ENCODE measurements around the gene KPNA6.
"Not testable (repeated sequence)": the region's sequence is repeated elsewhere in the genome, so short reads cannot be mapped to it uniquely, and the experiment has no call there.

KPNA6 gene

DNA sequence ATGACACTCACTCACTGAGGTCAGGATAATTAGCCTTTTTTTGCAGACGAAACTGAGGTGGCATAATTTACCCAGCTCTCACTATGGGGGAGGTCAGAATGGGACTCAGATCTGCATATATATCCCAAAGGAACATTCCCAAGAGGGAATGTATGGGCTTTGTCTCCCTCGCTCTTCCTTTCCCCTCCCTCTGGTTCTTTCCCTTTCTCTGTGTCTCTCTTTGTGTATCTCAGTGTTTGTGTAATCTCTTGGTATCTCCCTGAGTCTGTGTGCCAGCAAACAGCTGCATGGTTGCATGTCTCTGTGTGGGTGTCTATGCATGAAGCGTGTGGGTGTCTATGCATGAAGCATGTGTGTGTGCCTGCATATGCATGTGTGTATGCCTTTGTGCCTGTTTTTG lies 30.4 kb upstream of the KPNA6 start:
- peaks cover 42% of the 10 kb centered on the region for H3K36me3 Mint-ChIP-seq (ENCODE audit: insufficient read depth)
- H3K4me3 Mint-ChIP-seq = no peak overlapping the region
- DNase-seq (no peak), ATAC-seq (replicated peaks) (no peak)
- H3K27me3 Mint-ChIP-seq = no peaks in the 10 kb centered on the region
- H3K27ac Mint-ChIP-seq = peak overlapping the region; percentile 5 to 54
- no peaks in the 10 kb centered on the region for H3K9me3 Mint-ChIP-seq
- H3K4me1 Mint-ChIP-seq (ENCODE audit: low read depth in 2 of 2) = peaks cover 12 to 14% of the 10 kb centered on the region in 2 donors

GRCh38 chr1:32082022-32082421 lies 25.8 kb upstream of the KPNA6 start:
- Mint-ChIP-seq H3K9me3 (no peaks in the 10 kb centered on the region), H3K4me1 (ENCODE audit: low read depth in 2 of 2) (peaks cover 0 to 3% of the 10 kb centered on the region in 2 donors), H3K27ac (peak overlapping the region in 1 of 2 donors; percentile 33), H3K27me3 (no peaks in the 10 kb centered on the region), H3K36me3 (ENCODE audit: insufficient read depth) (peaks cover 32% of the 10 kb centered on the region), H3K4me3 (no peak overlapping the region)
- DNase-seq (no peak), ATAC-seq (replicated peaks) (no peak)

- H3K4me1 Mint-ChIP-seq (ENCODE audit: low read depth in 2 of 2); H3K4me3 Mint-ChIP-seq; ATAC-seq (replicated peaks); H3K9me3 Mint-ChIP-seq; DNase-seq; H3K36me3 Mint-ChIP-seq (ENCODE audit: insufficient read depth); H3K27me3 Mint-ChIP-seq; H3K27ac Mint-ChIP-seq: not testable (repeated sequence)
These were observed 21.5 kb upstream of the KPNA6 start for GRCh38 chr1:32086381-32086780.

GRCh38 chr1:32091176-32091575 lies 16.7 kb upstream of the KPNA6 start:
- no peak for ATAC-seq (replicated peaks)
- H3K27me3 Mint-ChIP-seq = no peaks in the 10 kb centered on the region
- H3K36me3 Mint-ChIP-seq (ENCODE audit: insufficient read depth) = peaks cover 19% of the 10 kb centered on the region
- peaks cover 0 to 3% of the 10 kb centered on the region in 2 donors for H3K4me1 Mint-ChIP-seq (ENCODE audit: low read depth in 2 of 2)
- H3K9me3 Mint-ChIP-seq = no peaks in the 10 kb centered on the region
- H3K27ac Mint-ChIP-seq = no peak overlapping the region
- DNase-seq = no peak
- H3K4me3 Mint-ChIP-seq = no peak overlapping the region

DNA sequence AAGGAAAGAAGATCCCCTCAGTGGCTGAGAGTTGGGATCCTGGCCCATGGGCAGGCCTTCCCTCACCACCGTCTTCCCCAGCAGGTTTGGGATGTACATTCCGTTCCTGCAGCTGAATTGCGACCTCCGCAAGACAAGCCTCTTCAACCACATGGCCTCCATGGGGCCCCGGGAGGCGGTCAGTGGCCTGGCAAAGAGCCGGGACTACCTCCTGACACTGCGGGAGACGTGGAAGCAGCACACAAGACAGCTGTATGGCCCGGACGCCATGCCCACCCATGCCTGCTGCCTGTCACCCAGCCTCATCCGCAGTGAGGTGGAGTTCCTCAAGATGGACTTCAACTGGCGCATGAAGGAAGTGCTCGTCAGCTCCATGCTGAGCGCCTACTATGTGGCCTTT lies 16.3 kb upstream of the KPNA6 start:
- Mint-ChIP-seq H3K9me3 (no peaks in the 10 kb centered on the region), H3K27ac (no peak overlapping the region), H3K4me1 (ENCODE audit: low read depth in 2 of 2) (peaks cover 0 to 3% of the 10 kb centered on the region in 2 donors), H3K27me3 (no peaks in the 10 kb centered on the region), H3K36me3 (ENCODE audit: insufficient read depth) (peaks cover 21% of the 10 kb centered on the region), H3K4me3 (no peak overlapping the region)
- no peak for DNase-seq
- no peak for ATAC-seq (replicated peaks)

DNA sequence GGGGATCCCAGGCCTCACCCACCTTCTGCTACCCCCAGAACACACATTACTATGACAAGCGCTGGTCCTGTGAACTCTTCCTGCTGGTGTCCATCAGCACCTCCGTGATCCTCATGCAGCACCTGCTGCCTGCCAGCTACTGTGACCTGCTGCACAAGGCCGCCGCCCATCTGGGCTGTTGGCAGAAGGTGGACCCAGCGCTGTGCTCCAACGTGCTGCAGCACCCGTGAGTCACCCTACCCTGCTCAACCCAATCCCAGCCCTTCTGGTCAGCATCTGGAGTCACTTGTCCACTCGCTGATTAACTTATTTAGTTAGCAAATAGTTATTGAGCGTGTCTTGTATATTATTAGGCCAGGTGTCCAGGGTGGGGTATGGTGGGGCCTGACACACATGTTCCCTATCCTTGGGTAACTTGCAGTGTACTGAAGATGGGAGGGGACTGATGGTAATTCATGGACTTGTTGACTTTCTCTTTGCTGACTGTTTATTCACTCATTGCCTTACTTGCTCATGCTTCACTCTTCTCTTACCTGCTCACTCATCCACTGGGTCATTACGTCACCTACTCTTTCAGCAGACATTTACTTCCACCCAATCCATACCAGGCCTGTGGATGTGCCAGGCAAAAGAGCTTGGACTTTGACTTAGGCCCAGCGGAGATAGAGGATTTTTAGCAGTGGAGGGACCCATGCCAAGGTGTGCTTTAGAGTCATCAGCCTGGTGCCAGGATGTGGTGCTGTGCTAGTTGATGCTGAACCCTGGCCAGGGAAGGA lies 12.9 kb upstream of the KPNA6 start:
- no peaks in the 10 kb centered on the region for H3K4me1 Mint-ChIP-seq (ENCODE audit: low read depth in 2 of 2)
- ATAC-seq (replicated peaks) = no peak
- H3K9me3 Mint-ChIP-seq = no peaks in the 10 kb centered on the region
- no peaks in the 10 kb centered on the region for H3K27me3 Mint-ChIP-seq
- no peak for DNase-seq
- H3K36me3 Mint-ChIP-seq (ENCODE audit: insufficient read depth) = peaks cover 39% of the 10 kb centered on the region
- no peak overlapping the region for H3K27ac Mint-ChIP-seq
- no peak overlapping the region for H3K4me3 Mint-ChIP-seq

- H3K4me3 Mint-ChIP-seq = no peak overlapping the region
- H3K9me3 Mint-ChIP-seq = no peaks in the 10 kb centered on the region
- no peak overlapping the region for H3K27ac Mint-ChIP-seq
- ATAC-seq (replicated peaks) (no peak), DNase-seq (no peak)
- H3K4me1 Mint-ChIP-seq (ENCODE audit: low read depth in 2 of 2) = no peaks in the 10 kb centered on the region
- H3K36me3 Mint-ChIP-seq (ENCODE audit: insufficient read depth) = peaks cover 27% of the 10 kb centered on the region
- no peaks in the 10 kb centered on the region for H3K27me3 Mint-ChIP-seq
These were observed 8.4 kb upstream of the KPNA6 start for GRCh38 chr1:32099426-32099825.

DNA sequence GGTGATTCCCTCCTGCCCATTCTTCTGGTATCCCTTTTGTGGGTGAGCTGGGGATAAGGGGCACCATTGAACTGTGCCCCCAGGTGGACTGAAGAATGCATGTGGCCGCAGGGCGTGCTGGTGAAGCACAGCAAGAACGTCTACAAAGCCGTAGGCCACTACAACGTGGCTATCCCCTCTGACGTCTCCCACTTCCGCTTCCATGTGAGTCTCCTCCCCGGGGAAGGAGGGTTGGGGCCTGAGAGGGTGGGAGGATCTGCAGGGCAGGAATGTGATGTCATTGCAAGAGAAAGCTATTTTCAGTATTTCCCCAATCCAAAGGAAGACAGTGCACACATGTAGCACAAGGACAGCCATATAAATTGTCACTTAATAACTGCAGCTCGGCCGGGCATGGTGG lies 7.5 kb upstream of the KPNA6 start:
- Mint-ChIP-seq H3K4me1 (ENCODE audit: low read depth in 2 of 2) (no peaks in the 10 kb centered on the region), H3K27ac (no peak overlapping the region), H3K9me3 (no peaks in the 10 kb centered on the region), H3K36me3 (ENCODE audit: insufficient read depth) (peaks cover 22% of the 10 kb centered on the region), H3K27me3 (no peaks in the 10 kb centered on the region), H3K4me3 (no peak overlapping the region)
- DNase-seq (no peak), ATAC-seq (replicated peaks) (no peak)

GRCh38 chr1:32100807-32101708 lies 6.8 kb upstream of the KPNA6 start:
- ATAC-seq (replicated peaks) (no peak), DNase-seq (no peak)
- Mint-ChIP-seq H3K4me3 (no peak overlapping the region), H3K4me1 (ENCODE audit: low read depth in 2 of 2) (no peaks in the 10 kb centered on the region), H3K27me3 (no peaks in the 10 kb centered on the region), H3K9me3 (no peaks in the 10 kb centered on the region), H3K36me3 (ENCODE audit: insufficient read depth) (peaks cover 21% of the 10 kb centered on the region), H3K27ac (peak overlapping the region in 1 of 2 donors; percentile 28)

DNA sequence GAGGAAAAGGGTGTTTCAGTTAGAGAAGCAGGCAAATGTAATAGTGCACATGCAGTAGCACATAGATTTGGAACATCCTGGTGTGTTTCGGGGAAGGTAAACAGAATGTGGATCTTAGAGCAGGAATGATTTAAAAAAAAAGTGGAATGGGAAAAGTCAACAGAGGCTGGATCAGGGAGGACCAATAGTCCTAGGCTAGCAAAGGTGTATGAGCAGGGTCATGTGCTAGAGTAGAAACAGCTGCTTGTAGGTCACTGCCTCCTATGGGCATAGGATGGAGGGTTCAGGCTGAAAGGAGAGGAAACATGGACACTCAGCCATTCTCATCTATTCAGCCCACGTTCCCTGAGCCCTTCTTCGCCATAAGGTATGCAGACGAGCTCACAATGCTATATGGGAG lies 3.7 kb upstream of the KPNA6 start:
- peaks cover 19% of the 10 kb centered on the region for H3K36me3 Mint-ChIP-seq (ENCODE audit: insufficient read depth)
- ATAC-seq (replicated peaks) (no peak), DNase-seq (no peak)
- no peak overlapping the region for H3K27ac Mint-ChIP-seq
- H3K4me1 Mint-ChIP-seq (ENCODE audit: low read depth in 2 of 2) = peaks cover 5 to 11% of the 10 kb centered on the region in 2 donors
- H3K27me3 Mint-ChIP-seq = no peaks in the 10 kb centered on the region
- no peak overlapping the region for H3K4me3 Mint-ChIP-seq
- no peaks in the 10 kb centered on the region for H3K9me3 Mint-ChIP-seq

DNA sequence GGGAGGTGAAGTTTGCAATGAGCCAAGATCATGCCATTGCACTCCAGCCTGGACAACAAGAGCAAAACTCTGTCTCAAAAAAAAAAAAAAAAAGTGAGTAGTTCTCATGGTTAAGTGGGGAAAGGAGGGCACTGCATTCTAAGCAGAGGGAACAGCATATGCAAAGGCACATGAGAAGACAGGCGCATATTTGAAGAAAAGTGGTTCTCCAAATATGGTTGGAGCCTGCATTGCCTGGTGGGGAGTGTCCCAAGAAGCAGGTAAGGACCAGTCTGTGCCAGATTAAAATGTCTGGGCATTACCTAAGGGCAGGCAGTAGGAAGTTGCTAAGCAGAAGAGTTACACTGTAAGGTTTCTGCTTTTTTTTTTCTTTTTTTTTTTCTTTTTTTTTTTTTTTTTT lies 2.5 kb upstream of the KPNA6 start:
- no peaks in the 10 kb centered on the region for H3K27me3 Mint-ChIP-seq
- no peaks in the 10 kb centered on the region for H3K9me3 Mint-ChIP-seq
- peak overlapping the region in 1 of 2 donors; percentile 9 for H3K4me3 Mint-ChIP-seq
- H3K4me1 Mint-ChIP-seq (ENCODE audit: low read depth in 2 of 2) = peaks cover 15 to 16% of the 10 kb centered on the region in 2 donors
- H3K36me3 Mint-ChIP-seq (ENCODE audit: insufficient read depth) = peaks cover 23% of the 10 kb centered on the region
- DNase-seq (no peak), ATAC-seq (replicated peaks) (no peak)
- H3K27ac Mint-ChIP-seq = peak overlapping the region in 1 of 2 donors; percentile 72

- H3K36me3 Mint-ChIP-seq (ENCODE audit: insufficient read depth) = peaks cover 23% of the 10 kb centered on the region
- peaks cover 26 to 29% of the 10 kb centered on the region in 2 donors for H3K4me1 Mint-ChIP-seq (ENCODE audit: low read depth in 2 of 2)
- H3K27me3 Mint-ChIP-seq = no peaks in the 10 kb centered on the region
- DNase-seq (no peak), ATAC-seq (replicated peaks) (no peak)
- no peaks in the 10 kb centered on the region for H3K9me3 Mint-ChIP-seq
- peak overlapping the region; percentile 96 to 98 for H3K4me3 Mint-ChIP-seq
- peak overlapping the region; percentile 90 to 98 for H3K27ac Mint-ChIP-seq
These were observed 1.1 kb upstream of the KPNA6 start for GRCh38 chr1:32106663-32107275.

- DNase-seq (no peak), ATAC-seq (replicated peaks) (no peak)
- no peaks in the 10 kb centered on the region for H3K9me3 Mint-ChIP-seq
- peak overlapping the region; percentile 10 to 70 for H3K27ac Mint-ChIP-seq
- H3K36me3 Mint-ChIP-seq (ENCODE audit: insufficient read depth) = peaks cover 26% of the 10 kb centered on the region
- H3K4me1 Mint-ChIP-seq (ENCODE audit: low read depth in 2 of 2) = peaks cover 47 to 56% of the 10 kb centered on the region in 2 donors
- H3K27me3 Mint-ChIP-seq = no peaks in the 10 kb centered on the region
- H3K4me3 Mint-ChIP-seq = peak overlapping the region; percentile 96 to 98
These were observed 3.3 kb downstream of the KPNA6 start for GRCh38 chr1:32111040-32111623.
